Globus pallidus (tissue), 1 donor: ENCODE results near the gene GFPT1.

Experiments used
- DNase-seq: peaks from one replicate; pipeline ENCODE4 v3.0.0-alpha.2; 2015; ENCODE audit warnings: low spot score

Gene GFPT1

GRCh38 chr2:69316550-69316949 lies 70.5 kb downstream of the GFPT1 start:
- DNase-seq = no peak

GRCh38 chr2:69315160-69315761 lies 71.8 kb downstream of the GFPT1 start:
- no peak for DNase-seq

GRCh38 chr2:69311024-69311416 lies 76.0 kb downstream of the GFPT1 start:
- DNase-seq = no peak

GRCh38 chr2:69310111-69311023 lies 76.7 kb downstream of the GFPT1 start:
- DNase-seq = no peak

GRCh38 chr2:69309351-69310110 lies 77.5 kb downstream of the GFPT1 start:
- no peak for DNase-seq

- DNase-seq = no peak
These were observed 78.7 kb downstream of the GFPT1 start for GRCh38 chr2:69308338-69308737.

- DNase-seq = no peak
These were observed 79.4 kb downstream of the GFPT1 start for GRCh38 chr2:69307579-69308064.

- peak; percentile 44 for DNase-seq
These were observed 80.0 kb downstream of the GFPT1 start for GRCh38 chr2:69306822-69307578.

GRCh38 chr2:69306393-69306821 lies 80.6 kb downstream of the GFPT1 start:
- no peak for DNase-seq

- DNase-seq = no peak
These were observed 81.2 kb downstream of the GFPT1 start for GRCh38 chr2:69305712-69306392.

GRCh38 chr2:69305166-69305565 lies 81.9 kb downstream of the GFPT1 start:
- no peak for DNase-seq

GRCh38 chr2:69304656-69305055 lies 82.4 kb downstream of the GFPT1 start:
- no peak for DNase-seq

GRCh38 chr2:69300650-69301049 lies 86.4 kb downstream of the GFPT1 start:
- no peak for DNase-seq

- no peak for DNase-seq
These were observed 87.1 kb downstream of the GFPT1 start for GRCh38 chr2:69299772-69300516.

- DNase-seq = no peak
These were observed 88.2 kb downstream of the GFPT1 start for GRCh38 chr2:69298862-69299261.

- no peak for DNase-seq
These were observed 88.8 kb downstream of the GFPT1 start for GRCh38 chr2:69298261-69298660.

- no peak for DNase-seq
These were observed 89.8 kb downstream of the GFPT1 start for GRCh38 chr2:69297216-69297615.

- DNase-seq = no peak
These were observed 90.6 kb downstream of the GFPT1 start for GRCh38 chr2:69296421-69296820.

- no peak for DNase-seq
These were observed 94.8 kb downstream of the GFPT1 start for GRCh38 chr2:69292256-69292655.

- DNase-seq = no peak
These were observed 95.3 kb downstream of the GFPT1 start for GRCh38 chr2:69291721-69292120.
